HepG2 (cell line): ENCODE data around the gene FAM219A. TPM values are rescaled to one million over a fixed set of nuclear protein-coding genes. Genes with fewer than 3 reads are reported as not detected.

ENCODE experiments used
- ATAC-seq: fragments of 200-7000 bp; cut with Tn5 transposase; 3 replicates; pipeline ENCODE4 v1.9.1; 2020; ENCODE audit warnings: mild to moderate bottlenecking, moderate library complexity
- BruUV-seq: library from RNA; stranded (reverse); fragments of 400-500 nt; replicated peaks from 2 replicates; lab custom pipeline; 2021; lab: Mats Ljungman, UMichigan
- CTCF ChIA-PET: fragments of 300-600 bp; formaldehyde crosslinking; extraction: SDS; loops from one replicate; lab custom pipeline; 2021; ENCODE audit warnings: low total read pairs, inconsistent platforms, low intra/inter-chr PET ratio; lab: Yijun Ruan, JAX
- POLR2A ChIA-PET: fragments of 350-600 bp; sonication (Branson Sonifier 250); formaldehyde crosslinking; loops from one replicate; lab custom pipeline; 2020; ENCODE audit warnings: antibody characterized with exemption, inconsistent platforms; lab: Yijun Ruan, JAX
- DNase-seq: peaks from one replicate; pipeline ENCODE4 v3.0.0-alpha.2; 2015; ENCODE audit warnings: low spot score
- FAIRE-seq: peaks from 3 replicates; lab custom pipeline; 2011; peaks lifted over from hg19 to GRCh38; lab: Jason Lieb, UNC
- H2AFZ ChIP-seq: one replicate; pipeline ENCODE4 v1.6.1; 2011; ENCODE audit warnings: low read length, inconsistent platforms
- H3K27ac ChIP-seq: fragments of 300-600 bp; 3 replicates; pipeline ENCODE4 v1.8.0; 2011; ENCODE audit warnings: mixed run types, mild to moderate bottlenecking, mixed read lengths, low read length, inconsistent platforms; ENCODE audit not compliant: insufficient read depth; ENCODE audit errors: extremely low read length
- H3K27me3 ChIP-seq, 2 experiments: fragments of 200-600 bp in 1 of 2; 2 replicates in 1 of 2; 3 replicates in 1 of 2; pipeline versions ENCODE4 v1.6.0 to v1.8.0; 2011; ENCODE audit warnings: low read length in 2 of 2, mild to moderate bottlenecking in 2 of 2, moderate library complexity in 2 of 2, inconsistent platforms in 1 of 2; ENCODE audit not compliant: insufficient read depth in 2 of 2, control insufficient read depth in 1 of 2
- H3K36me3 ChIP-seq, 2 experiments: fragments of 200-600 bp in 1 of 2; replicated peaks in 1 of 2; 2 replicates in 1 of 2; 3 replicates in 1 of 2; pipeline versions ENCODE4 v1.5.1 to v1.8.0; 2011; ENCODE audit warnings: low read length in 2 of 2, inconsistent platforms in 1 of 2; ENCODE audit not compliant: insufficient read depth in 2 of 2, control insufficient read depth in 1 of 2
- H3K4me1 ChIP-seq: 2 replicates; pipeline ENCODE4 v1.5.1; 2012; ENCODE audit warnings: low read length, inconsistent platforms; ENCODE audit not compliant: insufficient read depth
- H3K4me2 ChIP-seq: 2 replicates; pipeline ENCODE4 v1.6.0; 2011; ENCODE audit warnings: low read depth, low read length, inconsistent platforms
- H3K4me3 ChIP-seq, 3 experiments: fragments of 200-600 bp in 1 of 3; sonication (generic), shearing (Covaris generic) in 1 of 3; replicated peaks in 1 of 3; 2 replicates each; pipeline ENCODE4 v1.5.1; 2011 to 2016; ENCODE audit warnings: low read length in 3 of 3, inconsistent platforms in 2 of 3, low read depth in 2 of 3, mild to moderate bottlenecking in 2 of 3, control low read depth in 1 of 3, mixed read lengths in 1 of 3; ENCODE audit not compliant: insufficient read depth in 1 of 3
- H3K79me2 ChIP-seq: one replicate; pipeline ENCODE4 v1.6.1; 2011; ENCODE audit warnings: low read length, inconsistent platforms; ENCODE audit not compliant: insufficient read depth
- H3K9ac ChIP-seq: 2 replicates; pipeline ENCODE4 v1.6.0; 2011; ENCODE audit warnings: mild to moderate bottlenecking, low read depth, low read length, inconsistent platforms; ENCODE audit not compliant: insufficient read depth
- H3K9me3 ChIP-seq: 2 replicates; pipeline ENCODE4 v1.5.1; 2012; ENCODE audit warnings: mild to moderate bottlenecking, low read length
- H4K20me1 ChIP-seq: 2 replicates; pipeline ENCODE4 v1.6.0; 2011; ENCODE audit warnings: inconsistent platforms, mild to moderate bottlenecking, low read length, moderate library complexity; ENCODE audit not compliant: insufficient read depth
- ELF4 ChIP-seq: sonication (generic); formaldehyde crosslinking; IDR thresholded peaks from 2 replicates; pipeline ENCODE4 v1.5.0; 2020; ENCODE audit warnings: missing genetic modification reagents, mild to moderate bottlenecking, moderate library complexity, borderline replicate concordance
- HCFC1 ChIP-seq: fragments of 150-350 bp; IDR thresholded peaks from 2 replicates; pipeline ENCODE4 v1.6.1; 2014; ENCODE audit warnings: low read depth, low read length
- HMG20A ChIP-seq: IDR thresholded peaks from 2 replicates; pipeline ENCODE4 v1.6.1; 2016; ENCODE audit warnings: borderline replicate concordance
- IRF2 ChIP-seq: IDR thresholded peaks from 2 replicates; pipeline ENCODE4 v1.6.1; 2018; ENCODE audit warnings: missing genetic modification reagents, missing compliant biosample characterization
- KMT2A ChIP-seq: sonication (generic); formaldehyde crosslinking; IDR thresholded peaks from 2 replicates; pipeline ENCODE4 v1.4.0; 2020; ENCODE audit warnings: missing genetic modification reagents
- MEIS1 ChIP-seq: sonication (generic); formaldehyde crosslinking; IDR thresholded peaks from 2 replicates; pipeline ENCODE4 v1.9.0; 2021; ENCODE audit warnings: mild to moderate bottlenecking, missing genetic modification reagents, moderate library complexity, borderline replicate concordance
- MIXL1 ChIP-seq: IDR thresholded peaks from 2 replicates; pipeline ENCODE4 v1.6.1; 2016
- MLLT10 ChIP-seq: sonication (generic); formaldehyde crosslinking; IDR thresholded peaks from 2 replicates; pipeline ENCODE4 v1.4.0; 2020; ENCODE audit warnings: missing genetic modification reagents
- MTA3 ChIP-seq: sonication (generic); formaldehyde crosslinking; IDR thresholded peaks from 2 replicates; pipeline ENCODE4 v1.4.0; 2020; ENCODE audit warnings: missing genetic modification reagents
- NFIB ChIP-seq: sonication (generic); formaldehyde crosslinking; IDR thresholded peaks from 2 replicates; pipeline ENCODE4 v1.9.0; 2021; ENCODE audit warnings: missing genetic modification reagents, mild to moderate bottlenecking, borderline replicate concordance
- NRL ChIP-seq: sonication (generic); formaldehyde crosslinking; IDR thresholded peaks from 2 replicates; pipeline ENCODE4 v1.5.0; 2020; ENCODE audit warnings: missing genetic modification reagents, mild to moderate bottlenecking, moderate library complexity, borderline replicate concordance
- ZBTB38 ChIP-seq: sonication (generic); formaldehyde crosslinking; IDR thresholded peaks from 2 replicates; pipeline ENCODE4 v1.5.1; 2020; ENCODE audit warnings: mild to moderate bottlenecking, missing genetic modification reagents
- ZNF30 ChIP-seq: sonication (generic); formaldehyde crosslinking; IDR thresholded peaks from 2 replicates; pipeline ENCODE4 v1.5.0; 2020; ENCODE audit warnings: mild to moderate bottlenecking, missing genetic modification reagents
- ZNF598 ChIP-seq: sonication (generic); formaldehyde crosslinking; IDR thresholded peaks from 2 replicates; pipeline ENCODE4 v1.5.1; 2020; ENCODE audit warnings: mild to moderate bottlenecking, missing genetic modification reagents, borderline replicate concordance
- ZNF644 ChIP-seq: IDR thresholded peaks from 2 replicates; pipeline ENCODE4 v1.6.1; 2016; ENCODE audit warnings: low read depth
- ZNF775 ChIP-seq: sonication (generic); formaldehyde crosslinking; IDR thresholded peaks from 2 replicates; pipeline ENCODE4 v1.4.0; 2020; ENCODE audit warnings: missing genetic modification reagents, mild to moderate bottlenecking, moderate library complexity, borderline replicate concordance
- ZNF780A ChIP-seq: sonication (generic); formaldehyde crosslinking; IDR thresholded peaks from 2 replicates; pipeline ENCODE4 v1.8.0; 2022; ENCODE audit warnings: mild to moderate bottlenecking, missing genetic modification reagents, moderate library complexity
- ZSCAN31 ChIP-seq: sonication (generic); formaldehyde crosslinking; IDR thresholded peaks from 2 replicates; pipeline ENCODE4 v1.5.0; 2020; ENCODE audit warnings: low read depth, mild to moderate bottlenecking, missing genetic modification reagents
- WGBS: methylation state at CpG from one replicate; pipeline ENCODE4 v1.1.6; 2017; ENCODE audit warnings: low lambda C conversion rate; 5-methylcytosine and 5-hydroxymethylcytosine counted together
- in situ Hi-C: cut with HindIII; loops from 2 replicates; pipeline ENCODE4 v1.10.0; 2017; ENCODE audit warnings: low pct_unique_long_range_greater_than_20kb; ENCODE audit not compliant: extremely low pct_ligation_motif_present
- intact Hi-C: fragments of 100-400 bp; cut with micrococcal nuclease; formaldehyde crosslinking; loops from one replicate; pipeline ENCODE4 v1.10.0; 2022; ENCODE audit not compliant: unreplicated experiment
- polyA plus RNA-seq, 8 experiments: library from polyadenylated mRNA; depleted of rRNA in 3 of 8; stranded (reverse) in 7 of 8; unstranded in 1 of 8; fragments of >200 nt; fragmentation: Illumina TruSeq in 4 of 8; extraction: Trizol in 4 of 8; gene quantifications; 2 replicates each; pipeline versions ENCODE4 v1.2.1 to v1.2.3, GENCODE V29; 2011 to 2016; ENCODE audit warnings: low read depth in 4 of 8, missing spikeins in 1 of 8, mixed read lengths in 1 of 8; ENCODE audit not compliant: insufficient read depth in 1 of 8
- total RNA-seq, 5 experiments: library from RNA; depleted of rRNA; stranded (reverse); fragments of >200 nt; fragmentation: Illumina TruSeq; extraction: Trizol; gene quantifications; 2 replicates each; pipeline ENCODE4 v1.2.3, GENCODE V29; 2016; ENCODE audit warnings: low read depth in 1 of 5
- TF ChIP-seq, protein P1 (sequence below): sonication (generic); formaldehyde crosslinking; IDR thresholded peaks from 2 replicates; pipeline ENCODE4 v1.4.0; 2020; ENCODE audit warnings: mild to moderate bottlenecking, missing genetic modification reagents
- TF ChIP-seq, protein P2 (sequence below): IDR thresholded peaks from 2 replicates; pipeline ENCODE4 v1.6.1; 2016; ENCODE audit warnings: low read depth

The FAM219A gene
- total and polyA plus RNA-seq, 2 of the 13 experiments (the other 11 are each of a cell fraction or from before 2014, with no cell fraction given), result 3.9 to 6.4 TPM

DNA sequence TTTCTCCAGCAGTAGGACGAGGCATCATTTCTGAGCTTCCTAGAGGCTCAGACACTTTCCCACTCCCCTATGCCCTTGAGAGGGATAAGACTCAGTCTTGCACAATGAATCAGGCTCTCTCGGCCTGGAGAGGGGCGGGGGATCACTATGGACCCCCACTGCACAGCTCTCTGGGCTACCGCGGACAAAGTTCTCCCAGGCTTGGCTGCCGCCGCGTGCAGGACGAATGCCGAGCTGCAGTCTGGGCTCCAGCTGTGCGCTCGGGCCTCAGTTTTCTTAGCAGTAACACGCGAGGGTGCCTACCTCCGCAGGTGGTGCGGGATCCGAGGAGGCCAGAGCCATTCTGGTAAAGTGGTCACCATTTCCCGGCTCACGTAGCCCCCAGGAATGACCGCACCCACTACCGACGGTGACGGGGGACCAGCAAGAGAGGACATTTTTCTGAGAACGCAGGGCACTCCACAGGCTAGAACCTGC, 78.3 kb downstream of the FAM219A start:
- 71% methylated on average over 15 of the region's 24 CpGs for WGBS
- no peak for TF ChIP-seq MTA3 (CRISPR knock-in tag)
- 0 out of 2 replicates have a peak, but pooled peaks have one; percentile 12 for TF ChIP-seq ZNF775
- TF ChIP-seq, protein P1, sequence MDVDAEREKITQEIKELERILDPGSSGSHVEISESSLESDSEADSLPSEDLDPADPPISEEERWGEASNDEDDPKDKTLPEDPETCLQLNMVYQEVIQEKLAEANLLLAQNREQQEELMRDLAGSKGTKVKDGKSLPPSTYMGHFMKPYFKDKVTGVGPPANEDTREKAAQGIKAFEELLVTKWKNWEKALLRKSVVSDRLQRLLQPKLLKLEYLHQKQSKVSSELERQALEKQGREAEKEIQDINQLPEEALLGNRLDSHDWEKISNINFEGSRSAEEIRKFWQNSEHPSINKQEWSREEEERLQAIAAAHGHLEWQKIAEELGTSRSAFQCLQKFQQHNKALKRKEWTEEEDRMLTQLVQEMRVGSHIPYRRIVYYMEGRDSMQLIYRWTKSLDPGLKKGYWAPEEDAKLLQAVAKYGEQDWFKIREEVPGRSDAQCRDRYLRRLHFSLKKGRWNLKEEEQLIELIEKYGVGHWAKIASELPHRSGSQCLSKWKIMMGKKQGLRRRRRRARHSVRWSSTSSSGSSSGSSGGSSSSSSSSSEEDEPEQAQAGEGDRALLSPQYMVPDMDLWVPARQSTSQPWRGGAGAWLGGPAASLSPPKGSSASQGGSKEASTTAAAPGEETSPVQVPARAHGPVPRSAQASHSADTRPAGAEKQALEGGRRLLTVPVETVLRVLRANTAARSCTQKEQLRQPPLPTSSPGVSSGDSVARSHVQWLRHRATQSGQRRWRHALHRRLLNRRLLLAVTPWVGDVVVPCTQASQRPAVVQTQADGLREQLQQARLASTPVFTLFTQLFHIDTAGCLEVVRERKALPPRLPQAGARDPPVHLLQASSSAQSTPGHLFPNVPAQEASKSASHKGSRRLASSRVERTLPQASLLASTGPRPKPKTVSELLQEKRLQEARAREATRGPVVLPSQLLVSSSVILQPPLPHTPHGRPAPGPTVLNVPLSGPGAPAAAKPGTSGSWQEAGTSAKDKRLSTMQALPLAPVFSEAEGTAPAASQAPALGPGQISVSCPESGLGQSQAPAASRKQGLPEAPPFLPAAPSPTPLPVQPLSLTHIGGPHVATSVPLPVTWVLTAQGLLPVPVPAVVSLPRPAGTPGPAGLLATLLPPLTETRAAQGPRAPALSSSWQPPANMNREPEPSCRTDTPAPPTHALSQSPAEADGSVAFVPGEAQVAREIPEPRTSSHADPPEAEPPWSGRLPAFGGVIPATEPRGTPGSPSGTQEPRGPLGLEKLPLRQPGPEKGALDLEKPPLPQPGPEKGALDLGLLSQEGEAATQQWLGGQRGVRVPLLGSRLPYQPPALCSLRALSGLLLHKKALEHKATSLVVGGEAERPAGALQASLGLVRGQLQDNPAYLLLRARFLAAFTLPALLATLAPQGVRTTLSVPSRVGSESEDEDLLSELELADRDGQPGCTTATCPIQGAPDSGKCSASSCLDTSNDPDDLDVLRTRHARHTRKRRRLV, result no peak
- TF ChIP-seq MLLT10 (CRISPR knock-in tag), result no peak
- no peak for TF ChIP-seq MIXL1 (CRISPR knock-in tag)
- TF ChIP-seq ZSCAN31, result 0 out of 2 replicates have a peak, but pooled peaks have one; percentile 35
- no peak; the same call in 1 of the 2 replicates for TF ChIP-seq ZNF30
- TF ChIP-seq ZNF780A (CRISPR knock-in tag), result no peak
- TF ChIP-seq ZNF644 (CRISPR knock-in tag), result no peak
- 0 out of 2 replicates have a peak, but pooled peaks have one; percentile 8 for TF ChIP-seq NRL (CRISPR knock-in tag)
- no peak for TF ChIP-seq HMG20A (CRISPR knock-in tag)
- 0 out of 2 replicates have a peak, but pooled peaks have one; percentile 14 for TF ChIP-seq MEIS1 (CRISPR knock-in tag)
- TF ChIP-seq IRF2, result no peak
- TF ChIP-seq ZBTB38 (CRISPR knock-in tag), result peak; percentile 91
- TF ChIP-seq KMT2A (CRISPR knock-in tag), result peak; percentile 4; the same call in 1 of the 2 replicates
- 0 out of 2 replicates have a peak, but pooled peaks have one; percentile 20 for TF ChIP-seq ELF4 (CRISPR knock-in tag)
- peak; percentile 73; the same call in 1 of the 2 replicates for TF ChIP-seq ZNF598 (CRISPR knock-in tag)
- TF ChIP-seq NFIB (CRISPR knock-in tag), result 0 out of 2 replicates have a peak, but pooled peaks have one; percentile 34
- TF ChIP-seq, protein P2, sequence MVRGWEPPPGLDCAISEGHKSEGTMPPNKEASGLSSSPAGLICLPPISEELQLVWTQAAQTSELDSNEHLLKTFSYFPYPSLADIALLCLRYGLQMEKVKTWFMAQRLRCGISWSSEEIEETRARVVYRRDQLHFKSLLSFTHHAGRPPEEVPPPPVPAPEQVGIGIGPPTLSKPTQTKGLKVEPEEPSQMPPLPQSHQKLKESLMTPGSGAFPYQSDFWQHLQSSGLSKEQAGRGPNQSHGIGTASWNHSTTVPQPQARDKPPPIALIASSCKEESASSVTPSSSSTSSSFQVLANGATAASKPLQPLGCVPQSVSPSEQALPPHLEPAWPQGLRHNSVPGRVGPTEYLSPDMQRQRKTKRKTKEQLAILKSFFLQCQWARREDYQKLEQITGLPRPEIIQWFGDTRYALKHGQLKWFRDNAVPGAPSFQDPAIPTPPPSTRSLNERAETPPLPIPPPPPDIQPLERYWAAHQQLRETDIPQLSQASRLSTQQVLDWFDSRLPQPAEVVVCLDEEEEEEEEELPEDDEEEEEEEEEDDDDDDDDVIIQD (CRISPR knock-in tag), result no peak
- TF ChIP-seq HCFC1, result no peak

More for the DNA sequence above, 78.3 kb downstream of the FAM219A start:
- peak overlapping the region; percentile 57 to 81 (median 66) for H3K4me3 ChIP-seq
- FAIRE-seq (no peak), ATAC-seq (peak; percentile 4), DNase-seq (no peak)
- H2AFZ ChIP-seq, result peak overlapping the region; percentile 59
- ChIA-PET POLR2A (interaction anchor here (0.6 to 9.2 kb wide), 9 partner anchors 24 to 1137 kb away, joined by 3 to 162 read pairs (median 5); no protein-coding TSS in a partner anchor), CTCF (interaction anchor here (1.2 to 7.2 kb wide), 2 partner anchors 48 to 127 kb away, joined by 5 to 143 read pairs; partner anchors contain the start of genes KIF24 and NUDT2)
- intact Hi-C loops, result no loop called here
- peak overlapping the region; percentile 46 for H3K9ac ChIP-seq
- H3K9me3 ChIP-seq, result no peaks in the 10 kb centered on the region
- H3K36me3 ChIP-seq, result no peaks in the 10 kb centered on the region
- H3K4me1 ChIP-seq, result peaks cover 61% of the 10 kb centered on the region
- peak overlapping the region; percentile 89 for H3K4me2 ChIP-seq
- H4K20me1 ChIP-seq, result no peaks in the 10 kb centered on the region
- H3K27me3 ChIP-seq, result no peaks in the 10 kb centered on the region; a peak in 1 of 5 replicates
- H3K79me2 ChIP-seq, result peaks cover 10% of the 10 kb centered on the region
- BruUV-seq, result no TSS peak
- in situ Hi-C loops, result no loop called here
- peak overlapping the region; percentile 39 for H3K27ac ChIP-seq
